Liver (tissue), 9 donors: Measurements from ENCODE around the gene ANKRD13A. TPM values are rescaled to one million over a fixed set of nuclear protein-coding genes. Genes with fewer than 3 reads are reported as not detected.
A peak's percentile ranks its signal among the peaks of the same experiment; 100 is the strongest.

Experiments used
- DNase-seq: peaks from one replicate; pipeline ENCODE4 v3.0.0-alpha.2; 2017; ENCODE audit warnings: low spot score
- H3K27ac ChIP-seq, 2 donors: one replicate each; pipeline ENCODE4 v1.7.0; 2013; ENCODE audit warnings: inconsistent platforms in 2 of 2, low read length in 2 of 2, control low read depth in 1 of 2, low read depth in 1 of 2, mild to moderate bottlenecking in 1 of 2
- H3K27me3 ChIP-seq, 4 donors: one replicate each; pipeline versions ENCODE4 v1.6.1 to v1.7.0; 2013; ENCODE audit warnings: low read length in 3 of 4, inconsistent platforms in 1 of 4, mild to moderate bottlenecking in 1 of 4, moderate library complexity in 1 of 4; ENCODE audit not compliant: control insufficient read depth in 4 of 4, insufficient read depth in 4 of 4
- H3K36me3 ChIP-seq, 4 donors: one replicate each; pipeline versions ENCODE4 v1.6.1 to v1.7.0; 2013; ENCODE audit warnings: low read length in 3 of 4, mild to moderate bottlenecking in 3 of 4, low read depth in 1 of 4, moderate library complexity in 1 of 4; ENCODE audit not compliant: control insufficient read depth in 4 of 4, insufficient read depth in 3 of 4
- H3K4me1 ChIP-seq, 4 donors: one replicate each; pipeline versions ENCODE4 v1.6.1 to v1.7.0; 2013; ENCODE audit warnings: low read length in 3 of 4, mild to moderate bottlenecking in 3 of 4, moderate library complexity in 1 of 4; ENCODE audit not compliant: control insufficient read depth in 4 of 4, insufficient read depth in 4 of 4
- H3K4me3 ChIP-seq, 3 donors: one replicate each; pipeline versions ENCODE4 v1.6.1 to v1.7.0; 2013; ENCODE audit warnings: low read length in 3 of 3, control low read depth in 1 of 3, low read depth in 1 of 3, mild to moderate bottlenecking in 1 of 3
- H3K9ac ChIP-seq, 2 donors: one replicate each; pipeline ENCODE4 v1.7.0; 2013; ENCODE audit warnings: low read length in 2 of 2, mild to moderate bottlenecking in 2 of 2, moderate library complexity in 2 of 2, control low read depth in 1 of 2, low read depth in 1 of 2
- H3K9me3 ChIP-seq, 4 donors: one replicate each; pipeline versions ENCODE4 v1.6.1 to v1.7.0; 2013; ENCODE audit warnings: low read length in 3 of 4; ENCODE audit not compliant: control insufficient read depth in 4 of 4
- FOXA2 ChIP-seq: IDR thresholded peaks from 2 replicates; pipeline ENCODE4 v1.6.1; 2016; ENCODE audit warnings: antibody characterized with exemption
- GABPA ChIP-seq, 2 donors: IDR thresholded peaks in 1 of 2; conservative IDR thresholded peaks in 1 of 2; 2 replicates each; pipeline ENCODE4 v1.6.1; 2016; ENCODE audit warnings: antibody characterized with exemption in 2 of 2, mild to moderate bottlenecking in 1 of 2, moderate library complexity in 1 of 2
- HNF4A ChIP-seq, 2 donors: conservative IDR thresholded peaks; 2 replicates each; pipeline ENCODE4 v1.6.1; 2016; ENCODE audit warnings: antibody characterized with exemption in 2 of 2, mild to moderate bottlenecking in 2 of 2
- HNF4G ChIP-seq: IDR thresholded peaks from 2 replicates; pipeline ENCODE4 v1.6.1; 2016; ENCODE audit warnings: antibody characterized with exemption
- JUND ChIP-seq, 2 donors: IDR thresholded peaks; 2 replicates each; pipeline ENCODE4 v1.6.1; 2016; ENCODE audit warnings: antibody characterized with exemption in 2 of 2
- NR2F2 ChIP-seq: IDR thresholded peaks from 2 replicates; pipeline ENCODE4 v1.6.1; 2016; ENCODE audit warnings: antibody characterized with exemption
- RAD21 ChIP-seq, 2 donors: IDR thresholded peaks; 2 replicates each; pipeline ENCODE4 v1.6.1; 2016; ENCODE audit warnings: antibody characterized with exemption in 2 of 2, mild to moderate bottlenecking in 2 of 2
- RXRA ChIP-seq, 2 donors: IDR thresholded peaks; 2 replicates each; pipeline ENCODE4 v1.6.1; 2017 to 2018; ENCODE audit warnings: antibody characterized with exemption in 2 of 2, mild to moderate bottlenecking in 1 of 2
- SP1 ChIP-seq: IDR thresholded peaks from 2 replicates; pipeline ENCODE4 v1.6.1; 2018; ENCODE audit warnings: antibody characterized with exemption, mild to moderate bottlenecking
- TAF1 ChIP-seq: conservative IDR thresholded peaks from 2 replicates; pipeline ENCODE4 v1.6.1; 2016; ENCODE audit warnings: antibody characterized with exemption, mild to moderate bottlenecking
- WGBS: extraction: QIAGEN DNeasy Blood & Tissue Kit; methylation state at CpG from one replicate; pipeline ENCODE4 v1.1.7; 2013; 5-methylcytosine and 5-hydroxymethylcytosine counted together
- polyA plus RNA-seq, 2 donors: library from polyadenylated mRNA; stranded (reverse) in 1 of 2; unstranded in 1 of 2; fragments of 200-250 nt in 1 of 2; fragments of >200 nt in 1 of 2; fragmentation: Nextera tagmentation in 1 of 2; extraction: Ambion mirVana in 1 of 2; gene quantifications; one replicate each; pipeline versions ENCODE4 v1.2.1 to v1.2.3, GENCODE V29; 2013 to 2015
- total RNA-seq, 2 donors: library from RNA; depleted of rRNA; stranded (reverse); fragments of >200 nt; gene quantifications; one replicate each; pipeline ENCODE4 v1.2.3, GENCODE V29; 2014
- TF ChIP-seq, protein P1 (sequence below): IDR thresholded peaks from 2 replicates; pipeline ENCODE4 v1.6.1; 2016; ENCODE audit warnings: antibody characterized with exemption
- TF ChIP-seq, protein P2 (sequence below): IDR thresholded peaks from 2 replicates; pipeline ENCODE4 v1.6.1; 2016; ENCODE audit warnings: antibody characterized with exemption
- TF ChIP-seq, protein P3 (sequence below): IDR thresholded peaks from 2 replicates; pipeline ENCODE4 v1.6.1; 2016; ENCODE audit warnings: antibody characterized with exemption
- TF ChIP-seq, protein P4 (sequence below): fragments of 150-350 bp; IDR thresholded peaks from 2 replicates; pipeline ENCODE4 v1.5.1; 2017; ENCODE audit warnings: improper control_type of control experiment, low read depth, low read length; ENCODE audit not compliant: missing input control
- donor health status: healthy.
- donor health status: healthy.
- donor health status: healthy.
- donor health status: healthy.
- donor health status: healthy.

Gene ANKRD13A
- total and polyA plus RNA-seq, 4 donors: 7.0 to 40.5 (median 18.8) TPM

DNA sequence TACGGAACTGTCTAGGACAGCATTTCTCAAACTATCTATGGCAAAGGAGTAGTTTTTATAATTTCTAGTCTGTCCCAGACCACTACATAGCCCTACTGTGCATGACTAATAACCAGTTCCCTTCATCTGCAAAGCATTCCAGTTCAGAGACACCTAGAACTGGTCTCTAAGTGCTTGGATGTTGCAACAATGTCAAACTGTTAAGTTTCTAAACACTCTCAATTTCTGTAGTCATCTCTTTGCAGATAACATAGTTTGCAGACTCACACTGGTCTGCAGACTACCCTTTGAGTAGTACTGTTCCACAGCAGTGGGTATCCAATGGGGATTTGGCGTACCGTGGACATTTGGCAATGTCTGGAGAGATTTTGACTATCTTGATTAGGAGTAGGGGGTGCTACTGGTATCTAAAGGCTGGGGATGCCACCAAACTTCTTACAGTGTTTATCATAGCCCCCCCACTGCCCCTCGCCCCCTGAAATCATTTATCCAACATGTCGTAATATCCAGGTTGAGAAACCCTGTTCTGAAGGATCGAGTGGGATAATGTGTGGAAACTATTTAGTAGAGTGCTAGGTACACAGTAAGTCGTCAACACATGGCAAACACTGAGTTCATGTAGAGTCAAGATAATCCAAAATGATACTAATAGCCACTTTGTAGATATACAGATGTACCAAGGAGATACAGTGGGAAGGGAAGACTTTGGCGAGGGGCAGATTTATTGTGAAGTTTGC is 47.4 kb downstream of the ANKRD13A start:
- H3K4me1 ChIP-seq: peaks cover 11 to 39% (median 29%) of the 10 kb centered on the region in 4 donors

DNA sequence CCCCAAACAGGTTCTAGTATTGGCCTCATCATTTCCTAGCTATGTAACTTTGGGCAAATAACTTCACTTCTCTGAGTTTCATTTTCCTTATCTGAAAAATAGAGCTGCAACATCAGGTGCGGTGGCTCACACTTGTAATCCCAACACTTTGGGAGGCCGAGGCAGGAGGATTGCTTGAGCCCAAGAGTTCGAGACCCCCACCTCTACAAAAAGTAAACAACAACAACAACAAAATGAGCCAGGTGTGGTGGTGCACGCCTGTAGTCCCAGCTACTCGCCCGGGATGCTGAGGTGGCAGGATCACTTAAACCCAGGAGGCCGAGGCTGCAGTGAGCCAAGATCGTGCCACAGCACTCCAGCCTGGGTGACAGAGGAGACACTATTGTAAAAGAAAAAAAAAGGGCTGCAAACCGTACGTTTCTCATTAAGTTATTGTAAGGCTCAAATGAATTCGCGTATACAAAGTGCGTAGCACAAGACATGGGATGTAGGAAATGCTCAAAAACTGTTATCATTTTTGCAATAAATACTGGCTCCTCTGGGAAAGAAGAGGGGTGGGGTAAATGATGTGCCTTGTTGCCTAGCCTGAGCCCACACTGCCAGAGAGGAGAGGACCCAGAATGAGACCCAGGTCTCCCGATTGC is 48.2 kb downstream of the ANKRD13A start:
- H3K36me3 ChIP-seq: no peaks in the 10 kb centered on the region
- 73% methylated on average over 14 of the region's 14 CpGs for WGBS
- no peaks in the 10 kb centered on the region for H3K9me3 ChIP-seq
- DNase-seq: no peak
- TF ChIP-seq RAD21 (IDR thresholded peaks at IDR 0.05) (no peak), SP1 (no peak), JUND (IDR thresholded peaks at IDR 0.05) (no peak), NR2F2 (no peak), HNF4A (conservative IDR thresholded peaks at IDR 0.05) (no peak), FOXA2 (no peak), HNF4G (no peak)
- TF ChIP-seq, protein P1, sequence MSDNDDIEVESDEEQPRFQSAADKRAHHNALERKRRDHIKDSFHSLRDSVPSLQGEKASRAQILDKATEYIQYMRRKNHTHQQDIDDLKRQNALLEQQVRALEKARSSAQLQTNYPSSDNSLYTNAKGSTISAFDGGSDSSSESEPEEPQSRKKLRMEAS: no peak
- TF ChIP-seq, protein P2, sequence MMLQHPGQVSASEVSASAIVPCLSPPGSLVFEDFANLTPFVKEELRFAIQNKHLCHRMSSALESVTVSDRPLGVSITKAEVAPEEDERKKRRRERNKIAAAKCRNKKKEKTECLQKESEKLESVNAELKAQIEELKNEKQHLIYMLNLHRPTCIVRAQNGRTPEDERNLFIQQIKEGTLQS: no peak
- TF ChIP-seq, protein P3, sequence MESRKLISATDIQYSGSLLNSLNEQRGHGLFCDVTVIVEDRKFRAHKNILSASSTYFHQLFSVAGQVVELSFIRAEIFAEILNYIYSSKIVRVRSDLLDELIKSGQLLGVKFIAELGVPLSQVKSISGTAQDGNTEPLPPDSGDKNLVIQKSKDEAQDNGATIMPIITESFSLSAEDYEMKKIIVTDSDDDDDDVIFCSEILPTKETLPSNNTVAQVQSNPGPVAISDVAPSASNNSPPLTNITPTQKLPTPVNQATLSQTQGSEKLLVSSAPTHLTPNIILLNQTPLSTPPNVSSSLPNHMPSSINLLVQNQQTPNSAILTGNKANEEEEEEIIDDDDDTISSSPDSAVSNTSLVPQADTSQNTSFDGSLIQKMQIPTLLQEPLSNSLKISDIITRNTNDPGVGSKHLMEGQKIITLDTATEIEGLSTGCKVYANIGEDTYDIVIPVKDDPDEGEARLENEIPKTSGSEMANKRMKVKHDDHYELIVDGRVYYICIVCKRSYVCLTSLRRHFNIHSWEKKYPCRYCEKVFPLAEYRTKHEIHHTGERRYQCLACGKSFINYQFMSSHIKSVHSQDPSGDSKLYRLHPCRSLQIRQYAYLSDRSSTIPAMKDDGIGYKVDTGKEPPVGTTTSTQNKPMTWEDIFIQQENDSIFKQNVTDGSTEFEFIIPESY: no peak
- TF ChIP-seq, protein P4, sequence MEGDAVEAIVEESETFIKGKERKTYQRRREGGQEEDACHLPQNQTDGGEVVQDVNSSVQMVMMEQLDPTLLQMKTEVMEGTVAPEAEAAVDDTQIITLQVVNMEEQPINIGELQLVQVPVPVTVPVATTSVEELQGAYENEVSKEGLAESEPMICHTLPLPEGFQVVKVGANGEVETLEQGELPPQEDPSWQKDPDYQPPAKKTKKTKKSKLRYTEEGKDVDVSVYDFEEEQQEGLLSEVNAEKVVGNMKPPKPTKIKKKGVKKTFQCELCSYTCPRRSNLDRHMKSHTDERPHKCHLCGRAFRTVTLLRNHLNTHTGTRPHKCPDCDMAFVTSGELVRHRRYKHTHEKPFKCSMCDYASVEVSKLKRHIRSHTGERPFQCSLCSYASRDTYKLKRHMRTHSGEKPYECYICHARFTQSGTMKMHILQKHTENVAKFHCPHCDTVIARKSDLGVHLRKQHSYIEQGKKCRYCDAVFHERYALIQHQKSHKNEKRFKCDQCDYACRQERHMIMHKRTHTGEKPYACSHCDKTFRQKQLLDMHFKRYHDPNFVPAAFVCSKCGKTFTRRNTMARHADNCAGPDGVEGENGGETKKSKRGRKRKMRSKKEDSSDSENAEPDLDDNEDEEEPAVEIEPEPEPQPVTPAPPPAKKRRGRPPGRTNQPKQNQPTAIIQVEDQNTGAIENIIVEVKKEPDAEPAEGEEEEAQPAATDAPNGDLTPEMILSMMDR: no peak
- peaks cover 9 to 32% (median 24%) of the 10 kb centered on the region in 4 donors for H3K4me1 ChIP-seq
- H3K4me3 ChIP-seq: peak overlapping the region; percentile 79 to 91 (median 79)
- H3K27ac ChIP-seq: peak overlapping the region; percentile 12 to 77
- no peaks in the 10 kb centered on the region for H3K27me3 ChIP-seq
- H3K9ac ChIP-seq: peak overlapping the region; percentile 32 to 36

More for the DNA sequence above, 47.4 kb downstream of the ANKRD13A start:
- H3K27me3 ChIP-seq: no peaks in the 10 kb centered on the region
- TF ChIP-seq HNF4G: no peak
- TF ChIP-seq GABPA (IDR thresholded peaks at IDR 0.05 in 1 of 2, conservative IDR thresholded peaks at IDR 0.05 in 1 of 2): no peak
- TF ChIP-seq TAF1: no peak
- TF ChIP-seq HNF4A (conservative IDR thresholded peaks at IDR 0.05): no peak
- no peak for TF ChIP-seq FOXA2
- no peak for TF ChIP-seq RXRA (IDR thresholded peaks at IDR 0.05)
- TF ChIP-seq, protein P2: no peak
- no peak for TF ChIP-seq NR2F2
- TF ChIP-seq, protein P3: no peak
- TF ChIP-seq SP1: no peak
- TF ChIP-seq, protein P4: no peak
- H3K36me3 ChIP-seq: peaks cover 0 to 3% (median 0%) of the 10 kb centered on the region in 4 donors
- no peak for DNase-seq
- peak overlapping the region; percentile 47 to 56 for H3K27ac ChIP-seq
- WGBS: 71% methylated on average over 8 of the region's 8 CpGs
- H3K4me3 ChIP-seq: peak overlapping the region in 1 of 3 donors; percentile 3
- H3K9me3 ChIP-seq: no peaks in the 10 kb centered on the region
- no peak overlapping the region for H3K9ac ChIP-seq
